Activated naive CD4-positive, alpha-beta T cell (primary cell): ENCODE results near the gene PAPPA2.

Source experiments
- DNase-seq, 4 experiments: peaks; one replicate each; lab custom pipeline; 2025; lab: John Stamatoyannopoulos, UW

PAPPA2 gene

GRCh38 chr1:176863613-176864012 lies 400.6 kb downstream of the PAPPA2 start:
- no peak for DNase-seq

DNA sequence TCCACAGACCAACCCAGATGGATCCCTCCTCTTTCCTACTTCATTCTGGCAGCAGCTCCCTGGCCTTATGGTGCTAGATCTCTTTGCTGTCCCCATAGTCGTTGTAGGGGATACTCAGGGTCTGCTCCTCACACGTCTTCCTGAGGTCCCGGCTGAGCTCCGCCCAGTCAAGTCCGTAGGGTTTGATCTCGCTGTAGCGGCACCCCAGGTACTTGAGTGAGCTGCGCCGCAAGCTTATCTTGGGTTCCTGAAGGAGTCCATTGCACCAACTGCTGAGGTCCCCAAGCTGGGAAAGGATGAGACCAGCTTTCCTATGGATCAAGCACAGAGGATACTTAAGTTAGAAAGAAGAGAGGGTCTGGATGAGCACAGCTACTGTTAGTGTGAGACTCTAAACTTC lies 401.2 kb downstream of the PAPPA2 start:
- DNase-seq, result no peak

DNA sequence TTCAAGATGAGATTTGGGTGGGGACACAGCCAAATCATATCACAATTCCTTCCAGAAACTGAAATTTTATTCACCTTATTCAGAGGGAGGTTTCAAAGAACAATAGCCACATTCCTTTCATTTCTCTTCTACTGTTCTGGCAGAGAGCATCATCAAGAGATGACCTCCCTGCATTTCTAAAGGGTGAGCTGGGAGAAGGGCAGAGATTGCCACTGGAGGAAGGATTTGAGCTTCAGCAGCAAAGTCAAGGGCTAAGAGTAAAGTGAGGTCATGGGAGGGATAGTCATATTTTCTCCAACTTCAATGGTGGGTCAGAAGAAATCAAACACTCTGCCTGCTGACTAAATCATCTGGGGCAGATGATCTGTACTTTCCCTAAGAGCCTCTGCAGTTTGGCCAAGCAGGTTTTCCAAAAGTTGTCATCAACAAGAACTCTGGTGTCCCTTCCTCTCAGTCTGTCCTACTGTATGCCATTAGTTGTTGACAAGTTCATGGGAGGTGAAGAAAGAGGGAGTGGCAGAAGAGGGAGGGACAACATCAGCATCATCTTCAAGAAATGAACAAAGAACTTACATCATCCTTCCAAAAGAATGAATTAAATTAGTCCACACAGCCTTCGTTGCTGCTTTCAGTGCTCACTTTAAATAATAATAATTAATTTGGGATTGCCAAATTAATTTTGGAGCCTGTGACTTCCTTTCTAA lies 403.2 kb downstream of the PAPPA2 start:
- no peak for DNase-seq

- no peak for DNase-seq
Observed at GRCh38 chr1:176869577-176869976, 406.6 kb downstream of the PAPPA2 start.

GRCh38 chr1:176876966-176877515 lies 414.1 kb downstream of the PAPPA2 start:
- DNase-seq, result no peak

- DNase-seq, result no peak
Observed at GRCh38 chr1:176877557-176877956, 414.6 kb downstream of the PAPPA2 start.

DNA sequence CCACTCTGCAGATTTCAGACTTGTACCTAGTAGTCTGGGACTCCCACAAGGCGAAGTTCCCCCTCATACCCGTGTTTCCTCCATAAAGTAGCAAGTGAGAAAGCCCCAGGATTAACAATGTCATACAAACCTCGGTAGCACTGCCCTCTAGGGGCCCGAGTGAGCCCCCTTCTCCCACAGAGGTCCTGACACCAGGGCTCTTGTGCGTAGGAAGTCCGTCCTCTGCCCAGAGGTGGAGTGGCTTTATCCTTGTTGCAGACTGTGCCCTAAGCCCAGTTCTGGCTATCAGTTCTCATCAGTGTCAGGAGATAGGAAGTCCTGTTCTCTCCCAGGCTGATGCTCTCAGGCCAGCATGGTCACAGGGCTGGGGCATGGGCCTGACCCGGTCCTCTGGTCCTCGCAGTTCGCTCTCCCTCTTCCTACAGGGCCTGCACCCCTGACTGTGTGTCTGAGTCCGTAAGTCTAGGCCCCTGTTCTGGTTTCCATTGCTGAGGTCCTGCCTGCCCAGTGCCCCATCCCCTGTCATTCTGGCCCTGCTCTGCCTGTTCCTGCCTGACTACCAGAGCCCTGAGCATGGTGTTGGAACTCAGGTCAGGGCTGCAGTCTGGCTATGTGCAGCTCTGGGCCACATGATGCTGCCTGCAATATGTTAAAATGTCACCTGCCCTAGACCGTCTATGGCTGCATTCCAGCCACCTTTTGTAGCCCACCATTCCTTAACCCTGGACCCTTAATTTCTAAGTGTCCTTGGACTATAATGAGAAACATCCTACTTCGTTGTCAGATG lies 416.0 kb downstream of the PAPPA2 start:
- no peak for DNase-seq

DNA sequence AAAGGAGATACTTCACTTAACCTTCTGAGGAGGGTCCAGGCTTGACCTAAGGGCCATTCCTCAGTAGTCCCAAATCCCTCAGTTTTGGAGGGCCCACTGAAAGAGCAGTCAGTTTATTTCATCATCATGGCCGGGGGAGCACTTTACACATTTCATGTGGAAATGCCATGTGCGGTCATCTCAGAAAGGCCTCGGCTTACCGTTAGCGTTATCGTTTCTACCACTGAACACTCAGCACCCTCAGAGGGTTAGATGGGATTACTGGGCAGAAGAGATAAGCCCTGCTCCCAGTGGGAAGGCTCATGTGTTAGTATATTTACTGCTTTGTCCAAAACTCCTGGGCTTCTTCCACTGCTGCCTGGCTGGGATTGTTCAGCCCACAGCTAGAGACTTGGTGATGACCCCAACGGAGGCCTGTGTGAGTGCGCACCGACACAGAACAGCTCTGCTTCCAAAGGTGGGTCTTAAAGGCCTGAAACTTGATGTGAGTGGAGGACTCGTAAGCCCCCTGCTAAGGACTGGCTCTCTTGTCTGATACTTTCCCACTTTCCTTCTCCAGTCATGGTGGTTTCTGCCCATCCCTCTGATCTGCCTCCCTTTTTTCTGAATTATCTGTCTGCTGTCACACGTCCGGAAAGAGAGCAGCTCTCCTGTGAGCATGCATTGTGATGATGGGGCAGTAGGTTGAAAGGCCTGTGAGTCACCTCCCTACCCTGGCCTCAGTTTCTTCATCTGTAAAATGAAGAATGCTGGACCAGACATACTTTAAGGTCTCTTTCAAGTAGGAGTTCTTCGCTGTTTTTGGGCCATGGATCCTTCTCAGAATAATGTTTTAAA lies 417.0 kb downstream of the PAPPA2 start:
- DNase-seq, result no peak

GRCh38 chr1:176880955-176881595 lies 418.1 kb downstream of the PAPPA2 start:
- no peak for DNase-seq

DNA sequence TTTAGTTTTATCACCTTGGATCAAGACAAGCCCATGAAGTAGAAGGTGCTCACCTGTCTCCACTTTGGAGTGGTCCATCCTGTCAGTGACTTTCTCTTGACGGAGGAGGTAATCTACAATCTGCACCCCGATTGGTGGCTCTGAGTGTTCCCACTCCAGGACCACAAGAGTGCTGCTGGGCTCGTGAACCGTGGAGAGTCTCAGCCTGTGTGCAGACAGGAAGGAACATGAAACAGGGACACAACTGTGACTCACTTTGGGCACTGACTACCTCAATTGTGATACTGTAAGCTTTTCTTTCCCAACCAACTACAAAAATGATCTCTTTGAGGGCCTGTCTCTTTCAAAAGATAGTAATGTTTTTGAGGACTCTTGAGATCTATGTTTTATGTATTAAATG lies 421.3 kb downstream of the PAPPA2 start:
- DNase-seq, result no peak

GRCh38 chr1:176884911-176885310 lies 421.9 kb downstream of the PAPPA2 start:
- no peak for DNase-seq

- DNase-seq, result no peak
Observed at GRCh38 chr1:176885341-176885740, 422.4 kb downstream of the PAPPA2 start.

- no peak for DNase-seq
Observed at GRCh38 chr1:176885751-176886150, 422.8 kb downstream of the PAPPA2 start.

- no peak for DNase-seq
Observed at GRCh38 chr1:176888471-176889032, 425.6 kb downstream of the PAPPA2 start.

- no peak for DNase-seq
Observed at GRCh38 chr1:176893625-176894352, 430.8 kb downstream of the PAPPA2 start.

DNA sequence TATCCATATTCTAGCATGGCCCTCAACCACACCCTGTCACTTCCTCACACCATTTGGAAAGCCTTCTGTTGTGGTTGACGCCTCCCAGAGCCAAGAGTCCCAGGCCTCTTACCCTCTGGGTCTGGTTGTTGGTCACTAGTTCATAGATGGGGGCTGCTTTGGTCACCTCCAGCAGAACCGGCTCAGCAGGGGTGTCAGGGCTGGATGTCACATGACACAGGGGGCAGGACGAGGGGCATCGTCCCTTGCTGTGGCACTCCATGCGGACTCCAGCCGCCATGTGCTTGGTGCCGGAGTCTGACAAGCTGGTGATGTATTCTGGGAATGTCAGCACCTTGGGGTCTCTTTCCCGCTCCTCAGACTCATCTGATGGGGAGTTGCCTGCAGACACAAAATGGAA lies 431.5 kb downstream of the PAPPA2 start:
- no peak for DNase-seq
